HG03135 (cell line): ENCODE results near the gene KBTBD8.
A peak's percentile ranks its signal among the peaks of the same experiment; 100 is the strongest.

Source experiments
- ATAC-seq: cut with Tn5 transposase; IDR thresholded peaks from one replicate; pipeline ENCODE4 v1.9.1; 2021; ENCODE audit warnings: mild to moderate bottlenecking, moderate library complexity; ENCODE audit not compliant: unreplicated experiment

The KBTBD8 gene, protein sequence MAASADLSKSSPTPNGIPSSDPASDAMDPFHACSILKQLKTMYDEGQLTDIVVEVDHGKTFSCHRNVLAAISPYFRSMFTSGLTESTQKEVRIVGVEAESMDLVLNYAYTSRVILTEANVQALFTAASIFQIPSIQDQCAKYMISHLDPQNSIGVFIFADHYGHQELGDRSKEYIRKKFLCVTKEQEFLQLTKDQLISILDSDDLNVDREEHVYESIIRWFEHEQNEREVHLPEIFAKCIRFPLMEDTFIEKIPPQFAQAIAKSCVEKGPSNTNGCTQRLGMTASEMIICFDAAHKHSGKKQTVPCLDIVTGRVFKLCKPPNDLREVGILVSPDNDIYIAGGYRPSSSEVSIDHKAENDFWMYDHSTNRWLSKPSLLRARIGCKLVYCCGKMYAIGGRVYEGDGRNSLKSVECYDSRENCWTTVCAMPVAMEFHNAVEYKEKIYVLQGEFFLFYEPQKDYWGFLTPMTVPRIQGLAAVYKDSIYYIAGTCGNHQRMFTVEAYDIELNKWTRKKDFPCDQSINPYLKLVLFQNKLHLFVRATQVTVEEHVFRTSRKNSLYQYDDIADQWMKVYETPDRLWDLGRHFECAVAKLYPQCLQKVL

DNA sequence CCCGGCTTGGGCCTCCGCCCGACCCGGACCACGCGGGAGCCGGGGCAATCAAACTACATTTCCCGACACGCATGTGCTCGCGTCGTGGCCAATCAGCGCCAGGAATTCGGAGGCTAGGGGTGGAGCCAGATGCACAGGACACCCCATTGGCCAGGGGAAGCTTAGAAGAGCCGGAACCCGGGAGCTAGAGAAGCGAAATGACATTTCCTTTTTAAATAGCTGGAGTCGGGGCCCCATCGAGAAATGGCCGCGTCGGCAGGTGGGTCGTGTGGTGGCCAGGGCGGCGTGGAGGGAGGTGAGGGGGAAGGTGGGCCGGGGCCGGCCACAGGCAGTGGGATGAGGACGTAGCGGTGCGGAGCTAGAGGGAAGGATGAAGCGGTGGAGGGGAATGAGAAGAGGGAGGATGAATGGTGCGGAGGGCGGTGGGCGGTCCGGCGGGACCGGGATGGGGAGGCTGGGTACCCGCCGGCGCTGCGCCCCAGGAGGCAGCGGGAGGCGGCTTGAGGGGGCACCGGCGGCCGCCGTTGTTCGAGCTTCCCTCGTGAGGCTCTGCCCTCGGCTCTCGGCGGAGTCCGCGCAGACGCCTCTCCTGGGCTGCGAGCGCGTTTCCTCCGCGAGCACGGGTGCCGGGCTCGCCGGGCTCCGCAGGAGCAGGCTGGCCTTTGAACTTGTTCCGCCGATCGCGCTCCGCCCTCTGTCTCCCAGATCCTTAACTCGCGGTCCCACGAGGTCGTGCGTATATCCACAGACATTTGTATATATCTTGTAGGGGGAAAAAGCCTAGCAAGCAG is at the start of gene KBTBD8:
TSS of gene KBTBD8 (plus strand) at position 195 of the 791 bp plus-strand sequence. CDS start at position 244, 49 bp downstream.
- peak; percentile 96 for ATAC-seq

DNA sequence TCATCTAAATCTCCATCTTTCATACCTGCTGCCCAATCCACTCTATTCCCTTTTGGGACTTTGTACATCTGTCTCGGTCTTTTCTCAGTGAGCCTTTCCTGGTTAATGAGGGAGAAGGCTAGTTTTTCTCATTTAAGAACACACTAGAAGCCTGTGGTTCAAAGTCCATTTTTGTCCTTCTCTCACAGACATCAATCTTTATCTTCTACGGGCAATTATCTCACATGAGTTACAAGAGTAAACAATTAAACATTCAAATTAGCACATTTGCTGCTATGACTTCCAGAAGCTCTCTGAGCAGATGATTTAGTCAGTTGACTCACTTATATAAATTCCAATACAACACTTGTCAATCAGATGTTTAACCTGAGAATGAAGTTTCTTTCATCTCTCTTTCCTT is 49.3 kb upstream of the KBTBD8 start:
- ATAC-seq, result no peak

DNA sequence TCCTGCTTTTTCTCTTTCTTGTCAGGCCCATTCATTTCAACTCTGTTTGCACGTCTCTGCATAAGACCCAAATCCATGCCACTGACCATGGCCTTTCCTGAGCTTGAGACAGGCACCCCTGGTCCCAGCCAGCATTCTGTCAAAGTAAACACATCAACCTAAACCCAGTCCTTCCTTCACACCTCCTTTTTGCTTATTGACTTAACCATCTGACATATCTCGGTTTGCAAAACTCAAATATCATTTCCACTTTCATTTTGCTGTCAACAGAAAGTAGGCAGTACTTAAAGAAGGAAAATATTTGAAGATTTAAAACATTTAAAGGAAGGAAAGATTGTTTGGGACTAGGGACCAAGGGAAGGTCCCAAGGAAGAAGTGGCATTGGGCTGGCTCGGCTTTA is 48.2 kb upstream of the KBTBD8 start:
- ATAC-seq, result no peak

DNA sequence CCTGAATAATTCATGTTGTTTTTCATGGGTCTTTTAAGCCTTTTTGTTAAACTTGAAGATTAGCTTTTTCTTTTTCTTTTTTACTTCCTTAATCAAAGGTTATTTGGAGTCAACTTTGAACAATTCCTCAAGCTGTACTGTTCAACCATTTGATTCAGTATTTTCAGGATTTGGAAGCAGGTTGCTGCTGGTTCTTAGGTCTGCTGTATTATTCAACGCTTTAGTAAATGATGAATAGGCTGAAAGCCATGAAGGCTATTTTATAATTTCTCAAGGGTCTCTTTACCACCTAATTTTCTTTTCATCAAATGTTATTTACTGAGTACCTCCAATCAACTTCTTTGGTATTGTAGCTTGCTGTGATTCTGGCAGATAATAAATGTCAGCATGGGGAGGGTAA is 45.8 kb upstream of the KBTBD8 start:
- ATAC-seq, result no peak

DNA sequence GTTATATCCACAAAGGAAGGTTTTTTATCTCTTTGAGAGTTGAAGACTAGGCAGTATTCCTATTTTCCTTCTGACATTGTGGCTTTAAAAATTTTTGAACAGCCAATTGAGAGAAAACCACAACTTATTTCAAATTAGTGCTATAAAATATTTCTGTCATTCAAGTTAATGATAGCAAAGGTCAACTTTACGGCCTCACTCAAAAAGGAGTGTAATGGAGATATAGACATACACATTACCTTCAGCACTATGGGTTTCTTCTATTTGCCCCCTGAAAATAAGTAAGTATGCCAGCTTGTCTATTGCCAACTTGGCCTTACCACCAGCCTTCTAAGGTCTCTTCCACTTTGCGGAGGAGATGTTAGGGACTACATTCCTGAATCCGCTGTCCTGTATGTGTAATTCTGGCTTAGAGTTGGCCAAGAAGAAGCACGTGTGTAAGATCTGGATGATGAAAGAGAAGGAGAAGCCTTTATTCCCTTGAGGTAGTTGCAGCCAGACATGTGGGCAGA is 44.1 kb upstream of the KBTBD8 start:
- no peak for ATAC-seq

DNA sequence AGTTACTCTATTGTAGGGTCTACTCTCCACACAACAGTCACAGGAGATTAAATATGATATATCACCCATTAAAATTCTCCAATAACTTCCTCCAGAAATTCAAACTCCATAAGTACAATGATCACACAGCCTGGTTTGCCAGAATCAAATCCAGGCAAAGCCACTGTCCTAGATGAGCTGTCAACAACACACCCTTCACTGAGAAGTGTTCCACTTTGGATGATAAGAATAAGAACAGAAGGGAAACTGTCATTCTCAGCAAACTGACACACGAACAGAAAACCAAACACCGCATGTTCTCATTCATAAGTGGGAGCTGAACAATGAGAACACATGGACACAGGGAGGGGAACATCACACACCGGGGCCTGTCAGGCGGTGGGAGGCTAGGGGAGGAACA is 41.4 kb upstream of the KBTBD8 start:
- ATAC-seq, result no peak

DNA sequence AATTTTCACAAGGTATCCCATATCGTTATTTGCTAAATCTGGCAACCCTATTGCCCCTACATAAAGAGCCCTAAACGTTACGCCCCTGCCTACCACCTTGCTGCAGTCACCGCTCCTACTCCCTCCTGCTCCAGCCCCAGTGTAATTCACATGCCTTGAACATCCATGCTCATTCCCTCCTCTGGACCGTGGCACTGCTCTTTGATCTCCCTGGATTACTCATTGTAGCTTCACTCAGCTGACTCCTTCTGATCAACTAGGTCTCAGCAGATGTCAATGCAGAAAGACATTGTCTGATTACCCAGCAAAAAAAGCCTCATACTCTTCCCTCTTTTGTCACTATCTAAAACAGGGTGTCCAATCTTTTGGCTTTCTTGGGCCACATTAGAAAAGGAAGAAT is 40.7 kb upstream of the KBTBD8 start:
- no peak for ATAC-seq

DNA sequence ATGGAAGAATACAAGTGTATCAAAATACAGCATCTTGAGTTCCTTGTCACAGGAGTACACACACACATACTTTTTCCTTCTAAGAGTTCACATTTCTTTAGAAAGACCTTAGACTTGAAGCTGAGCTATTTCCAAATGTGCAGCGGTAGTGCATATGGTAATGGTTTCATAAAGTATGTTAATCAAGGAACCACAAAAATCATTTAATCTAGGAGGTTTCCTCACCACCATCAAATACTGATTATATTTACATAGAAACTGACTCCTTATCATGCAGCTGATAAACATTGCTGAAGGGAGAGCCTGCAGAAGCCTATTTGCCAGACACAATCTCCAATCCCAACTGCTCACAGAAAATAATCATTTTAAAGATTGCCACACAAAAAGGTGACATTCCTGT is 40.0 kb upstream of the KBTBD8 start:
- ATAC-seq, result no peak

DNA sequence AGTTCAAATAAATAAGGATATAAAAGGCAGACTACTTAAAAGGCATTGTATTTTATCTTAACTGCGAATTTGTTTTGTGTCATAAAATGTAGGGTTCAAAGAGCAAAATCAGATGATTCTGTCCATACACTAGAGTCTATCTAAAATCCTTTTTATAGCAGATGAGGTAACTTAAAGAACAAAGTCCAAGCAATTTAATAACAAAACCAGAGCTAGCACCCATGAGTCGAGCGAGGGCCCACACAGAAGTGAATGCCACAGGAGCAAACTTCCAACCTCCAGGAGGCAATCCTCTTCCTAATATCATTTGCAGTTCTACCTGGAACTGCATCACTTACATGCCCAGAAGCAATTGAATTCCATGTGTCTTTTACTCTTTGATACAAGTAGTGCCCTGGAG is 35.4 kb upstream of the KBTBD8 start:
- no peak for ATAC-seq

DNA sequence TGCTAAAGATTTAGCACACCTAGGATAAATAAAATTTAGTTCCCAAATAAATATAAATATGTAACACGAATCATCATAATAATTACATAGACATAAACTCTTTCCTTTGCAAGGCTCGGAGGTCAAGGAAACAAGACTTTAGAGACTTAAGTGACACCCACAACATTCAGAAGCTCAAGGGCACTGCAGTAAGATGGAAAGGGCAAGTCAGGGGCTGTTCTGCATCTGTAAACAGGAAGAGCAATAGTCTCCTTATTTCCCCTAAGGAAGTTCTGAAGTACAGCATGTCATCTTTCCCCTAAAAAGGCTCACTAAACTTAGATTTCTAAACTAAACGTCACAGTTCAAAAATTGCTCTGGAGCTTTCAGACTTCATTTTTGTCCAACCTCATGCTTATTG is 26.9 kb upstream of the KBTBD8 start:
- no peak for ATAC-seq

DNA sequence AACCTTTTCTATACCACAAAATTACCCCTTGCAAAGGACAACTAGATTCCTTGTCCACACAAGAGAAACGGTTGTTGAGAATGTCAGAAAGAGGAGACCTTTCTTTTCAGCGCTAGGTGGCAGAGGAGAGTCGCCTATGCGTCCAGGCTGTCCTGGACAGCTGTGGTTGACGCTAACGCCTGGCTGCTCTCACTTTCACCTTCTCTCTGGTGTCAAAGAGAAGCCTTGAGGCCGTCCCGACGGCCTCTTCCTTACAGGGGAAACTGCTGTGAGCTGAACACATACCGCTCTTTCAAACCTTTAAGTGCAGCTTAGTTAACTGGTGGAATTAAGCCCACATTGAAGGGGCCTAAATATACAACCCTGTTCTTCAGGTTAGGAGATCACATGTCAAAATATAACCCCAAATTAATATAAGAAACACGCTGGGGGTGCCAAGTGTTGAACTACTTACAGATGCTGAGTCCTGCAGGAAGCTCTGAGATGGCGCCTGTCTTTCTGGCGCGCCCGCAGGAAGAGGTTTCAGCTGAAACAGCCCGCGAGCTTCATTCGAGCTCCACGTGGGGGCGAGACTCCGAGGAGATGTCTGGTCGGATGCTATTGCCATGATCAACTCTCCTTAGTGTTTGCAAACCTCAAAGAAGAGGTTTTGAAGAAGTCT is 26.1 kb upstream of the KBTBD8 start:
- ATAC-seq, result peak; percentile 100

DNA sequence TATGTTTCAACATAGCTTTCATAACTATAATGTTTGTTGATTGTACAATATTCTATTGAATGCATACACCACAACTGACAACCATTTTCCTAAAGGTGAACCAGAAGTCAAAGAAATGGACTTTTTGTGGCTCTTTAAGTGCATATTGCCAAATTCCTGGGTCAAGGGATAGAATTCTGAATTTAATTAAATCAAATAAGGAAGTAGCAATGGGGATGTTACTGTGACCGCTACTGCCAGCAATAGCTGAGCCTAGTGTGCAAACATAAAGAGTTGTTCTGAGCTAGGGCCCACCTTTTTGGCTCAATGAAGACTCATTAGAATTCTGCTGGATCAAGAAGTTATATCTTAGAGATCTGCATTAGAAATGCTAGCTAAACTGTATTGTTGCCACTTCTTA is 17.3 kb upstream of the KBTBD8 start:
- no peak for ATAC-seq

DNA sequence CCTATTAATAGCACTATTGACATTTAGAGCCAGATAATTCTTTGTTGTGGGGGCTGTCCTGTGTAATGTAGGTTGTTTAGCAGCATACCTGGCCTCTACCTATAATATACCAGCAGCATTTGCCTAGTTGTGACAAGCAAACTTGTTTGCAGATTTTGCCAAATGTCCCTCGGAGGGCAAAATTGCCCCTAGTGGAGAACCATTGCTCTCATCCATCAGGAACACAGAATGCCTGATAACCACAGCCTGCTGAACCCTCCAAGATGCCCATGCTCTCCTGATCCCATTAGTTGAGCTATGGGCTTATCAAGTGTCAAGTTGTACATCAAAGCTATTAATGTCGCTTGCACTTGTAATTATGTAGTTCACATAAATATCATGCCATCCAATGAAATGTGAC is 15.0 kb upstream of the KBTBD8 start:
- no peak for ATAC-seq

DNA sequence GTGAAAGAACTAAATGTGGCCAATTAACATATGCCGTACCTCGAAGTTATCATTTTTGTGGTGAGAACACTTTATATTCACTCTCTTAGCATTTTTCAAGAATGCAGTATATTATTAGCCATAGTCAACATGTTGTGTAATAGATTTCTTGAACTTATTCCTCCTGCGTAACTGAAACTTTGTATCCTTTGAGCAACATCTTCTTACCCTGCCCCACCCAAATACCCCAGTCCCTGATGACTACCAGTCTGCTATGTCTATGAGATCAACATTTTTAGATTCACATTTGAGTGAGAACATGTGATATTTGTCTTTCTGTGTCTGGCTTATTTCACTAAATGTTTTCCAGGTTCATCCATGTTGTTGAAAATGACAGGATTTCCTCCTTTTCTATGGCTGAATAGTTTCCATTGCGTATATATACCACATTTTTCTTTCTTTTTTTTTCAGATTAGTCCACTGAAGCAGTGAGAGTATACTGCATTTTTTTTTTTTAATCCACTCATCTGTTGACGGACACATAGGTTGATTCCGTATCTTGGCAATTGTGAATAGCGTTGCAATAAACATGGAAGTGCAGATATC is 12.7 kb upstream of the KBTBD8 start:
- no peak for ATAC-seq

DNA sequence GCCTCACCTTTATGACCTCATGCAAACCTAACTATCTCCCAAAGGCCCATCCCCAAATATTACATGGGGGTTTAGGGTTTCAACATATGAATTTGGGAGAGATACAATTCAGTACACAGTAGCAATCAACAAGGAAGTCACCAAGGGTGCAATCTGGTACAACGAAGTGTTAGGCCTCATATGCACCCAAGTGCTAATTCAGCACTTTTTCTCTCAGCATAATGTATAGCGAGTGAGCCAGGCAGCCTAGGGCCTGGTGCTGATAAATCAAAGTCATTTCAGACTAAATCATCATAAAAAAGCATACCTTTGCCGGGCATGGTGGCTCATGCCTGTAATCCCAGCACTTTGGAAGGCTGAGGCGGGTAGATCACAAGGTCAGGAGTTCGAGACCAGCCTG is 11.7 kb upstream of the KBTBD8 start:
- ATAC-seq, result no peak

DNA sequence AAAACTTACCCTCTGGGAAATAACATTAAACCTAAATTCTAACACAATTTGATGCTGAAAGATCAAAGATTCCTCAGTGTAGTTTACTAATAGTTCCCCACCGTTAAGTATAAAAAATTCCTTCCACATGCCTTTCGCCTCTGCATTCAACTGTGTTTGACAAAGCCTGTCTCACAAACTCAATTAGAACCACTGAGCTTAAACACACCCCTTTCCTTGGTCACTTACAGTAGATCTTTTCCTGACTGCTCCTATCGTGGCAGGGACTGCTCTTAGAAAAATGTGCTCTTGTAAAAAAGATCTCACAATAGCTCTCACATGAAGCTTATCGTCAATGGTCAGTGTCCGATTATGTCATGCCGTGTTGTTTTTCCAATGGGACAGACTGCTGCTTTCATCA is 8.9 kb upstream of the KBTBD8 start:
- no peak for ATAC-seq

DNA sequence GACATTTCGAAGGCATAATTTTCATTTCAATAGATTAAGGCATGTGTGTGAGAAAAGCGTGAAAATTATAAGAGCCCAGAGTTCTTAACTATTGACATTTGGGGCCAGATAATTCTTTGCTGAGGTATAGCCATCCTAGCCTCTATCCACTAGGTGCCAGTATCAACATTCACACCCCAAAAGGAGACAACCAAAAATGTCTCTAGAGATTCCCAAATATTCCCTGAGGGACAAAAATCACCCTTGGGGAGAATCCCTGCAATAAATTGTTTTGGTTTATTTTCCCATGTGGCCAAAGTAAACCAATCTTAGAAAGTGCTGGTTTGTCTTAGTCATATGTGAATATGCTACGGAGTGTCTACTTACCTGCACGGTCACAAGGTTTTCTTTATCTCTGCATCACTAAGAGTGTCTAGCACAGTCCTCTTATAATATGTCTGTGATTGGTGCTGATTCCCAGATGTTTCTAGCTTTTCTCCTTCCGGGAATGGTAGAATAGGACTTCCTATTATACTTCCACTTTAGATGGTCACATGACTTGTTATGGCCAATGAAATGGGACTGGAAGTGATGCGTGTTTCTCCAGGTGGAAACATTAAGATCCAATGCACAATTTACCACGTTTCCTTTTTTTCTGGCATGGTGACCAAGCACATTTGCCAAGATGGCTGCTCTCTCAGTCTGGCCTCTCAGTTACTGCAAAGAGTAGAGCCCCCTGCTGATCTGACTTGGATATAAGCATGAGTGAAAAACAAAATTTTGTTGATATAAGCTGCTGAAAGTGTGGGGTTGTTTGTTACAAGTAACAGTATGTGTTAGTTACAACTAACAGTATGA is 8.0 kb upstream of the KBTBD8 start:
- peak; percentile 70 for ATAC-seq

DNA sequence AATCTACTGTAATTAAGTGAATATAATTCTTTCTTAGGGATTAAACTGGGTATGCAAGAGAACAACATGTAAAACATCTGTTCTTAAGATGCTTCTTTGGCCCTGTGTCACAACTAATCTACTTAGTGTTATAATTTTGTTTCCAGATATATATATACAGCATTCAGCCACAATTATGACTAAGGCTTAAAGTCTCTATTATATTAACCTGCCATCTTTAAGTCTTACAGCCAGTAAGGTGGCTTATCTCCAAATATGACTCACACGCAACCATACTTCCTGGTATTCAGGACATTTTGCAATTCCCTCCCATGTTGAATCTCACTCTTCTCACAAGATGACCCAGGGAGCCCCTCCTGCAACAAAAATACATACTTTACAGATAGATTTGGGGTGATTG is 6.6 kb upstream of the KBTBD8 start:
- ATAC-seq, result no peak

DNA sequence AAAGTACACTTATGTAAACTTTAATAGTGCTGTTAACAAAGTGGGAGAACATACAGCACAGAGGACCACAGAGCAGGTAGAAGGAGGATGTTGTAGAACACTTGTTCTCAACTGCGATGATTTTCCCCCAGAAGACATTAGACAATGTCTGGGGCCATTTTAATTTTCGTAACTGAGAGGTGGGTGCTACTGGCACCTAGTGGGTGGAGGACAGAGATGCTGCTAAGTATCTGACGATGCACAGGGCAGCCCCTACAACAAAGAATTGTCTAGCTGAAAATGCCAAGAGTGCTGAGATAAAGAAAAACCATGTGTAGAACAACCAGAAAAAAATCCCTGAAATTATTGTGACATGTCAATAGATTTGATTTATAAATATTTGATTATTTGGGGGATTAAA is 5.0 kb upstream of the KBTBD8 start:
- no peak for ATAC-seq

DNA sequence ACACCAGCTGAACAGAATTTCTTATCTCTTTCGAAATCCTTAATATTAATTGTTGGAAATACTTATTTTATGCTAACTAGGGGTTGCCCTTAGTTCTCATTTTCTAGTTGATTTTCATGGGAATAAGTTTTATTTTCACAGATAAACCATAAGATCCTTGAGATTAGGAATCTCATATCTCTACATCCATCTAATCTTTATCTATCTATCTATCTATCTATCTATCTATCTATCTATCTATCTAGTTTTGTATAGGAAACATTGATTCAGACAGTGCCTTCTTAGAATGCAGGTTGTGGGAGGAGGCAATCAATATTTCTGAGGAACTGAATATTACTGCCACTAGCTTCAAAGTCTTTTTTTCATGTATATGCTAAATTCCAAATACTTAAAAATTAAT is 3.5 kb upstream of the KBTBD8 start:
- no peak for ATAC-seq
